HG02571 (cell line): ENCODE measurements around the gene MASTL.
"Not testable (repeated sequence)": the region's sequence is repeated elsewhere in the genome, so short reads cannot be mapped to it uniquely, and the experiment has no call there.

Experiments
- ATAC-seq: cut with Tn5 transposase; IDR thresholded peaks from one replicate; pipeline ENCODE4 v1.9.1; 2021; ENCODE audit warnings: mild to moderate bottlenecking, moderate library complexity; ENCODE audit not compliant: unreplicated experiment

The MASTL gene

GRCh38 chr10:27155066-27155754, at the start of gene MASTL:
Gene MASTL, plus strand, starts transcription at chr10:27155352. Its CDS starts 75 bp downstream, at chr10:27155427.
- ATAC-seq: peak; percentile 74

- ATAC-seq: no peak
These were observed 47.0 kb upstream of the MASTL start for GRCh38 chr10:27108165-27108564.

GRCh38 chr10:27134371-27134770, 20.8 kb upstream of the MASTL start:
- ATAC-seq: no peak

GRCh38 chr10:27138277-27138676, 16.9 kb upstream of the MASTL start:
- no peak for ATAC-seq

GRCh38 chr10:27143686-27144085, 11.5 kb upstream of the MASTL start:
- no peak for ATAC-seq

GRCh38 chr10:27145937-27146336, 9.2 kb upstream of the MASTL start:
- ATAC-seq: no peak

- ATAC-seq: no peak
These were observed 7.5 kb upstream of the MASTL start for GRCh38 chr10:27147701-27148100.

GRCh38 chr10:27150261-27150660, 4.9 kb upstream of the MASTL start:
- no peak for ATAC-seq

- no peak for ATAC-seq
These were observed 2.5 kb upstream of the MASTL start for GRCh38 chr10:27152687-27153086.

GRCh38 chr10:27153329-27153728, 1.8 kb upstream of the MASTL start:
- ATAC-seq: no peak

GRCh38 chr10:27153845-27154193, 1.3 kb upstream of the MASTL start:
- ATAC-seq: peak; percentile 5

- not testable (repeated sequence) for ATAC-seq
These were observed 1.4 kb downstream of the MASTL start for GRCh38 chr10:27156566-27156965.

- no peak for ATAC-seq
These were observed 2.0 kb downstream of the MASTL start for GRCh38 chr10:27157150-27157549.

- no peak for ATAC-seq
These were observed 3.3 kb downstream of the MASTL start for GRCh38 chr10:27158421-27158820.

- no peak for ATAC-seq
These were observed 14.7 kb downstream of the MASTL start for GRCh38 chr10:27169849-27170248.

- ATAC-seq: no peak
These were observed 33.1 kb downstream of the MASTL start for GRCh38 chr10:27188259-27188658.

GRCh38 chr10:27188897-27189296, 33.7 kb downstream of the MASTL start:
- no peak for ATAC-seq

GRCh38 chr10:27190508-27190907, 35.4 kb downstream of the MASTL start:
- no peak for ATAC-seq

GRCh38 chr10:27192284-27192683, 37.1 kb downstream of the MASTL start:
- ATAC-seq: no peak

- no peak for ATAC-seq
These were observed 42.9 kb downstream of the MASTL start for GRCh38 chr10:27197980-27198620.

- no peak for ATAC-seq
These were observed 48.7 kb downstream of the MASTL start for GRCh38 chr10:27203806-27204205.

- no peak for ATAC-seq
These were observed 52.2 kb downstream of the MASTL start for GRCh38 chr10:27207350-27207749.

- no peak for ATAC-seq
These were observed 68.8 kb downstream of the MASTL start for GRCh38 chr10:27223964-27224363.
